Measurements from ENCODE around the gene TANC1.

GRCh38 chr2:159070235-159070634 lies 101.8 kb downstream of the TANC1 start:
- TF ChIP-seq CTCF (IDR thresholded peaks at IDR 0.05), result no peak
- no peak for TF ChIP-seq ZFX (IDR thresholded peaks at IDR 0.05; ENCODE audit: borderline replicate concordance)
